Tibial nerve (tissue), 4 donors: ENCODE data around the gene SH2D1A. TPM values are rescaled to one million over a fixed set of nuclear protein-coding genes. Genes with fewer than 3 reads are reported as not detected.

Experiments used
- DNase-seq, 2 donors: peaks; one replicate each; pipeline ENCODE4 v3.0.0-alpha.2; 2019; ENCODE audit warnings: low spot score in 2 of 2
- H3K27ac ChIP-seq, 4 donors: fragments of 200-600 bp; sonication (generic) in 3 of 4; one replicate each; pipeline ENCODE4 v1.5.1; 2017 to 2019; ENCODE audit warnings: mild to moderate bottlenecking in 1 of 4
- H3K27me3 ChIP-seq, 2 donors: fragments of 200-600 bp; sonication (generic) in 1 of 2; one replicate each; pipeline versions ENCODE4 v1.5.1 to v1.6.0; 2017 to 2019
- H3K36me3 ChIP-seq, 3 donors: fragments of 200-600 bp; sonication (generic); one replicate each; pipeline ENCODE4 v1.5.1; 2018 to 2019
- H3K4me1 ChIP-seq, 4 donors: fragments of 200-600 bp; sonication (generic) in 3 of 4; one replicate each; pipeline ENCODE4 v1.5.1; 2017 to 2019
- H3K4me3 ChIP-seq, 4 donors: fragments of 200-600 bp; sonication (generic) in 3 of 4; one replicate each; pipeline ENCODE4 v1.5.1; 2017 to 2019; ENCODE audit warnings: mild to moderate bottlenecking in 1 of 4, moderate library complexity in 1 of 4
- H3K9me3 ChIP-seq, 4 donors: fragments of 200-600 bp; sonication (generic) in 3 of 4; one replicate each; pipeline ENCODE4 v1.5.1; 2017 to 2019
- EP300 ChIP-seq, 2 donors: sonication (generic); formaldehyde crosslinking; IDR thresholded peaks; one replicate each; pipeline ENCODE4 v1.6.1; 2017; ENCODE audit warnings: antibody characterized with exemption in 2 of 2, mild to moderate bottlenecking in 1 of 2
- POLR2A ChIP-seq, 2 donors: fragments of 450-650 bp; IDR thresholded peaks; one replicate each; pipeline ENCODE4 v1.6.1; 2017; ENCODE audit warnings: antibody characterized with exemption in 2 of 2, mild to moderate bottlenecking in 2 of 2, moderate library complexity in 2 of 2
- WGBS, 2 donors: methylation state at CpG; one replicate each; pipeline ENCODE4 v1.1.5; 2018; 5-methylcytosine and 5-hydroxymethylcytosine counted together
- small RNA-seq: library from RNA; depleted of rRNA; stranded (forward); fragments of <200 nt; gene quantifications from one replicate; pipeline ENCODE3, GENCODE V24; 2016
- total RNA-seq, 4 donors: library from RNA; depleted of rRNA; stranded (reverse); fragments of >200 nt; gene quantifications; one replicate each; pipeline ENCODE4 v1.1.0, GENCODE V29; 2016
- TF ChIP-seq, protein P1 (sequence below), 5 experiments: fragments of 200-600 bp in 3 of 5; fragments of 450-650 bp in 2 of 5; sonication (generic) in 3 of 5; IDR thresholded peaks; one replicate each; pipeline ENCODE4 v1.5.1; 2016 to 2019; ENCODE audit warnings: antibody characterized with exemption in 5 of 5, mild to moderate bottlenecking in 3 of 5, moderate library complexity in 2 of 5

SH2D1A gene
- total RNA-seq, 4 donors from 2014 or later: 0.60 to 4.2 TPM; not detected in 2

DNA sequence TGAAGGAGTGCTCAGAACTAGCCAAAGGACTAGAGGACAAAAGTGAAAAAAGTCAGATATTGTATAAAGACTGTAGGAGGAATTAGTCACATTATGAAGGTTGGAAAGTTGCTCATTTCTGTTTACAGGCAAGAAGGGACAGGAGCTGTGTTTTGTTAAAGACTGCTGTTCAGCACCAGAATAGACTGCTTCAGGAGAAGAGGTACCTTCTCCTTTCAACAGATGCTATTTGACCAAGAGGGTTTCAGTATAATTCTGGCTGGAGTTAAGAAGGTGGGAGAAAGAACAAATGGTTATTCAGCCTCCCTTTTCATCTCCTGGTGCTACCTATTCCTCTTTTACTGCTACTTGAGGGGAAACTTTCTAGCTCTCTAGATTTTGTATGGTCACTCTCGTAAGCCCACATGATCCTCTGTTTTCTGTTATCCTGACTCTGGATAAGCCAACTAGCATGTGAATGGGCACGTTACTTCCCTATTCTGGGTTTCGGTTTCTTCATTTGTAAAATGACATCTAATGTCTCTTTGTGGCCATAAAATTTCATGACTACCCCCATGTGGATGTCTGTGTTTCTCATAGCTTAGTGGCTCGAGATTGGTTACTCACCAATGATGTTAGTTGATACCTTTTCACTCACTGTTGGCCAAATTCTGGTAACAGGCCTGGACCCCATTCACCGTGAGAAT is 68.9 kb downstream of the SH2D1A start:
- 69 to 84% methylated on average over 5 of the region's 5 CpGs for WGBS, 2 donors
- no peak overlapping the region for H3K4me3 ChIP-seq
- H3K4me1 ChIP-seq: no peaks in the 10 kb centered on the region
- H3K27me3 ChIP-seq: no peaks in the 10 kb centered on the region
- no peak for DNase-seq
- no peaks in the 10 kb centered on the region for H3K9me3 ChIP-seq
- no peaks in the 10 kb centered on the region for H3K36me3 ChIP-seq
- H3K27ac ChIP-seq: no peak overlapping the region
- no peak for TF ChIP-seq EP300 (IDR thresholded peaks at IDR 0.05)
- no peak for TF ChIP-seq POLR2A (IDR thresholded peaks at IDR 0.05)

DNA sequence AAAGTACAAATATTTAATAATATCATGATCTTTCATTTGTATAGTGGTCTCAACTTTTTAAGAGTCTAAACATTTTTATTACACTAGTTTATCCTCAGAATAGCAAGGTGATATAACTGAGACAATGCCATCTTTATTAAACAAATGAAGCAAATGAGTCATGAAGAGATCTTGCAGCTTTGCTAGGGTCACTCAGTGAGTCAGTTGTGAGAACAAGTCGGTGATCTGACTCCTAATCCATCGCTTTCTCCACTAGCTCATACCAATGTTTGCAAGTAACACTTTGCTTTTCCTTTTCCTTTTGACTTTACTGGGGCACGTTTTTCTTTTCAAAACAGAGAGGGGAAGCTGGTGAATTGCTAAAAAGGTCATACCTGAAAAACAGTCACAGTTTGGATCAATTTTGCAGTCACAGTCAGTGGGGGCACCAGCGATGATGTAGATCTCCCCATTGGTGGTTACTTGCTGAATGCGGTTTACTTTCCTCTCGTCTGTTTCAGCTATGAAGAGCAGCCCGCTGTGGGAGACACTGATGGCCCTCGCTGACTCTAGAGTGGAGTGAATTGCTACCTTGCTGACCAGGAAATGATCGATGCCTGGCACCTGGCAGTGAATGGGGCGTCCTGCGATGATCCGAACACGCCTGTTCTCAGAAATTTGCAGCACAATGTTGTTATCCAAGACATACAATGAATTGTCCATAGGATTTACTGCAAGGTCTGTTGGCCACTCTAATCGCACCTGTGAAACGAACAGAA is 75.7 kb downstream of the SH2D1A start:
- Histone ChIP-seq H3K27me3 (no peaks in the 10 kb centered on the region), H3K9me3 (no peaks in the 10 kb centered on the region), H3K4me3 (no peak overlapping the region), H3K36me3 (no peaks in the 10 kb centered on the region), H3K27ac (no peak overlapping the region), H3K4me1 (no peaks in the 10 kb centered on the region)
- TF ChIP-seq, protein P1, sequence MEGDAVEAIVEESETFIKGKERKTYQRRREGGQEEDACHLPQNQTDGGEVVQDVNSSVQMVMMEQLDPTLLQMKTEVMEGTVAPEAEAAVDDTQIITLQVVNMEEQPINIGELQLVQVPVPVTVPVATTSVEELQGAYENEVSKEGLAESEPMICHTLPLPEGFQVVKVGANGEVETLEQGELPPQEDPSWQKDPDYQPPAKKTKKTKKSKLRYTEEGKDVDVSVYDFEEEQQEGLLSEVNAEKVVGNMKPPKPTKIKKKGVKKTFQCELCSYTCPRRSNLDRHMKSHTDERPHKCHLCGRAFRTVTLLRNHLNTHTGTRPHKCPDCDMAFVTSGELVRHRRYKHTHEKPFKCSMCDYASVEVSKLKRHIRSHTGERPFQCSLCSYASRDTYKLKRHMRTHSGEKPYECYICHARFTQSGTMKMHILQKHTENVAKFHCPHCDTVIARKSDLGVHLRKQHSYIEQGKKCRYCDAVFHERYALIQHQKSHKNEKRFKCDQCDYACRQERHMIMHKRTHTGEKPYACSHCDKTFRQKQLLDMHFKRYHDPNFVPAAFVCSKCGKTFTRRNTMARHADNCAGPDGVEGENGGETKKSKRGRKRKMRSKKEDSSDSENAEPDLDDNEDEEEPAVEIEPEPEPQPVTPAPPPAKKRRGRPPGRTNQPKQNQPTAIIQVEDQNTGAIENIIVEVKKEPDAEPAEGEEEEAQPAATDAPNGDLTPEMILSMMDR (IDR thresholded peaks at IDR 0.05): no peak
- TF ChIP-seq POLR2A (IDR thresholded peaks at IDR 0.05) (no peak), EP300 (IDR thresholded peaks at IDR 0.05) (no peak)
- WGBS, 2 donors: 78 to 84% methylated on average over 8 to 15 of the region's 15 CpGs
- DNase-seq: no peak

Small RNA genes within 50 kb of the gene (small RNA-seq; reads per million reads assigned to genes)
- gene AL022718.1: not detected

Other genes starting within 250 kb of the SH2D1A start
- gene TEX13D, start 13.9 kb upstream of the SH2D1A start, total RNA-seq: not detected